T-helper 2 cell treated with Interferon-gamma antibody and Interleukin-4, amounts not matched to agents 100 ng/mL and 5 ng/mL, for 36 hours (primary cell): ENCODE results near the gene TBC1D22A. TPM values are rescaled to one million over a fixed set of nuclear protein-coding genes. Genes with fewer than 3 reads are reported as not detected.

Source experiments
- intact Hi-C: fragments of 100-400 bp; cut with micrococcal nuclease; formaldehyde crosslinking; loops from one replicate; pipeline ENCODE4 v1.15.1; 2023
- total RNA-seq: library from RNA; stranded (reverse); gene quantifications from 2 replicates; pipeline ENCODE4 v1.2.3, GENCODE V29; 2022

TBC1D22A gene
- total RNA-seq, 1 donor from 2014 or later = 32.8 TPM

DNA sequence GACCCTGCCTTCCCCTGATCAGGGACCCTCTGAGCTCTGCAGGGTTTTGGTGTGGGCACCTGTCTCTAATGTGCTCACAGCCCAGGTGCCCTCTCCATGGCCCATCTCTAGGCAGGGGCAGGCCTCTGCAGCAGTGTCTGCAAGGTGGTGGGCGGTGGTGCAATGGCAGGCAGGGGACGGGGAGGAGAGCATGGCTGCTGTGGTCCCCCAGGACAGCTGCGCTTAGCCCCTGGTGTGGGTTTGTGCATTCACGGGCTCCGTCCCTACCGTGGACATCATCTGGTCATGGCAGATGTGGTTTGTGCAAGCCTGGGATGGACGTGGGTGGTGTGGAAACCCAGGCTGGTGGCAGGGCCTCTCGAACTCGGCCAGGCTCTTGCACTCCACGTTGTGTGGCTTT lies 443.1 kb downstream of the TBC1D22A start:
- intact Hi-C loops = no loop called here

GRCh38 chr22:47206164-47206563 lies 443.7 kb downstream of the TBC1D22A start:
- intact Hi-C loops = no loop called here

DNA sequence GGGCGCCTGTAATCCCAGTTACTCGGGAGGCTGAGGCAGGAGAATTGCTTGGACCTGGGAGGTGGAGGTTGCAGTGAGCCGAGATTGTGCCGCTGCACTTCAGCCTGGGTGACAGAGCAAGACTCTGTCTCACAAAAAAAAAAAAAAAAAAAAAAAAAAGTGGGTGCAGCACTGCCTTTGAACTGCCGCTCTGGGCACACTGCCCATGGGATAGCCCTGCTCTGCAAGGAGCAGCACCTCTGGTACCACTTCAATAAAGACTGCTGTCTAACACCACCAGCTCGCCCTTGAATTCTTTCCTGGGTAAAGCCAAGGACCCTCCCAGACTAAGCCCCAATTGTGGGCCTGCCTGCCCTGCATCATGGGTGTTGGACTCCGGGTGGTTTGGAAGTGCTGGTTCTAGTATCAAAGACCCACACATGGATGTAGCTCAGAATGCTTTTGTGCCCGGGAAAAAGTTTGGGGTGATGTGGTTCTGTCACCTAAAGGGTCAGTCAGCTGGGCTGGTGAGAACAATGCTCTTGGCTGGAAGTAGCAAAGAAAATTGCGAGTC lies 444.3 kb downstream of the TBC1D22A start:
- intact Hi-C loops = no loop called here

DNA sequence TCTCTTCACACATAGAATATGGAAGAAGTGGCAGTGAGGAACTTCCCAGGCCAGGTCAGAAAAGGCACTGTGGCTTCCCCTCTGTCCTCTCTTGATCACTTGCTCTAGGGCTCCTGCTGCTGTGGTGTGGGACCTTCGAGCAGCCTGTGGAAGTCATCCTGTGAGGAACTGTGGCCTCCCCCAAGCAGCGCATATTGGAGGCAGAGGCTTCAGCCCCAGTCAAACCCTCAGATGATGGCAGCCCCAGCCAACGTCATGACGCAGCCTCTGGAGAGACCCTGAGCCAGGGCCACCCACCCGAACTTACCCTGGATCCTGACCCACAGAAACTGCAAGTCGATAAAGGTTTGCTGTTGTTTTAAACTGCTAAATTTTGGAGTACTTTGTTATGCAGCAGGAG lies 444.9 kb downstream of the TBC1D22A start:
- intact Hi-C loops = no loop called here

GRCh38 chr22:47207846-47208554 lies 445.6 kb downstream of the TBC1D22A start:
- intact Hi-C loops = no loop called here

- intact Hi-C loops = no loop called here
These were observed 446.2 kb downstream of the TBC1D22A start for GRCh38 chr22:47208630-47209029.

- intact Hi-C loops = no loop called here
These were observed 446.6 kb downstream of the TBC1D22A start for GRCh38 chr22:47209040-47209514.

- intact Hi-C loops = no loop called here
These were observed 447.1 kb downstream of the TBC1D22A start for GRCh38 chr22:47209547-47210023.

- intact Hi-C loops = no loop called here
These were observed 447.7 kb downstream of the TBC1D22A start for GRCh38 chr22:47210112-47210657.

DNA sequence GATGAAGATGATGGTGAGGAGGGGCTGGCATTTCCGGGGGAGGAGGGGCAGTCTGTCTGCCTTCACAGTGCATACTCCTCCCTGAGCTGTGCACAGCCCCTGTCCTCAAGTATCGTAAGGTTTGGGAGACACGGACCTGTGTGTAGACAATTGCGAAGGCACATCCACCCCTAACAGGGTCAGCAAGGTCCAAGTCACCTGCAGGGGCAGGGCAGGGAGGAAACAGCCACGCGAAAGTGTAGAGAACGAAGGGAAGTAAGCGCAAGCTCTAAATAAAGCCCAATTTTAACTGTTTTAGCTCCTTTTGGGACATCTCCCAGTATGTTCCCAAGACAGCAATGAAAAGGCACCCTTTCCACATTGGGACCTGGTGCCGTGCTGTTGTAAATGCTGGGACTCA lies 448.2 kb downstream of the TBC1D22A start:
- intact Hi-C loops = no loop called here

- intact Hi-C loops = no loop called here
These were observed 451.3 kb downstream of the TBC1D22A start for GRCh38 chr22:47213571-47214230.

DNA sequence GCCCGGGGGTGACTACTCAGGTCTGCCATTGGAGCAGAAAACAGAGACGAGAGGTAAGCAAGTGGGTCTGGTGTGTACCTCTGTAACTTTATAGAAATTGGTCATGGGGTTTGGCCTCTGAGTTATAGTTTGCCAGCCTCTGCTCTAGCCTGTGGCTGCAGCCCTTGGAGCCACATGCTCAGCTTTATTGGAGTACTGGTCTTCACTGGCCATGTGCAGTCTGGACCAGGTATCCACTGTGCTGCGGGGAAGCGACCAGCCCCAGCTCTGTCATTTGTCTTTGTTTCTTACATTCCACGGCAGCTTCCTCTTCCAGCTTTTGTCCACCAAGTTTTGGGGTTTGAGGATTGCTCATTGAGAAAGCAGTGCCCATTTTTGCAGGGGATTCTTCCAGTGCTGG lies 453.4 kb downstream of the TBC1D22A start:
- intact Hi-C loops = no loop called here

GRCh38 chr22:47218671-47219070 lies 456.2 kb downstream of the TBC1D22A start:
- intact Hi-C loops = no loop called here

DNA sequence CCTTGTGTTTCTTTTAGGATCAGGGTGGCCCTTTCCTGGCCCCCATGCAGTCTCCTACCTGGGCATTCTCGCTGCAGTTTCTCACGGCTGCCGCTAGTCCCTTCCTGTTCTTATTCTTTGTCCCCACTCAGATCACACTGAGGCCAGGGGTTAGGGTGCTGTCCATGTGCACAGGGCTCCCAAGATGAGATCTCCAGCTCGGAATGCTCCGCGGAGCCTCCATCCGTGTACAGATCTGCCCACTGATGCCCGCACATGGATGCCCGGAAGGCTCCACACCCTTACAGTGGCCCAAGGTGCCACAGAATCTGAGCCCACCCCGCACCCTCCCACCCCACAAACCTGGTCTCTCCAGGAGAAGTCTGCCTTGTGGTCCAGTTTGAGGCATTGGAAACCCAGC lies 457.3 kb downstream of the TBC1D22A start:
- intact Hi-C loops = no loop called here

DNA sequence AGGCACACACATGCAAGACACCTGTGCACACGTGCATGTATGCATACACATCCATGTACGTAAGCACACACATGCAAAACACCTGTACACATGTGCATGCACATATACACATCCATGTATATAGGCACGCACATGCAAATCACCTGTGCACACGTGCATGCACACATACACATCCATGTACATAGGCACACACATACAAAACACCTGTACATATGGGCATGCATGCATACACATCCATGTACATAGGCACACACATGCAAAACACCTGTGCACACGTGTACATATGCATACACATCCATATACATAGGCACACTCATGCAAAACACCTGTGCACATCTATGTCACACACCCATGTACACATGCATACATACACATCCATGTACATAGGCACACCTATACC lies 458.3 kb downstream of the TBC1D22A start:
- intact Hi-C loops = no loop called here

GRCh38 chr22:47221840-47222615 lies 459.6 kb downstream of the TBC1D22A start:
- intact Hi-C loops = no loop called here

Other genes starting within 250 kb of the TBC1D22A start
- gene CELSR1, start 225.0 kb upstream of the TBC1D22A start, total RNA-seq = 0.41 and 0.43 TPM in 2 replicates
- gene GRAMD4, start 142.3 kb upstream of the TBC1D22A start, total RNA-seq = 54.1 and 61.8 TPM in 2 replicates
- gene CERK, start 24.4 kb upstream of the TBC1D22A start, total RNA-seq = 59.1 and 60.2 TPM in 2 replicates